ENCODE results near the gene RNU5D-1.

Gene RNU5D-1

DNA sequence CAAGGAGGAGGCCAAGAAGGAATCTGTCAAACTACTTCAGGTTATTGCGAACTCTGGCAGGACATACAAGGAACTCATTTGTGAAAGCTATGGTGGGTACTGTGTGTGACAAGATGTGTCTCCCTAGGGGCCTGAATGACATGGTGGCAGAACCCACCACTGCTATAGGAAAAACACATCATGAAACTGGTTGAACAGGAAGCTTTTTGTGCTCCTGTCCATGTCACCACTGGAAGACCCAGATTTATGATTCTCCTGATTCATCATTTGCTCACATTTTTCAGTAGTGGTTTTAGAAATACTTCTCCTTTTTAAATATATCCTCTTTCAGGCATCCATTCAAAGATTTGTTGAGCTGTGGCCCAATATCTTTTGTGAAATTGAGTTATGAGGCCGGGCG is 32.8 kb downstream of the RNU5D-1 start:
- no peak for DNase-seq (ENCODE audit: low spot score)

- peak; percentile 37 for DNase-seq (ENCODE audit: low spot score)
Observed at GRCh38 chr1:44696789-44697345, 34.1 kb downstream of the RNU5D-1 start.

DNA sequence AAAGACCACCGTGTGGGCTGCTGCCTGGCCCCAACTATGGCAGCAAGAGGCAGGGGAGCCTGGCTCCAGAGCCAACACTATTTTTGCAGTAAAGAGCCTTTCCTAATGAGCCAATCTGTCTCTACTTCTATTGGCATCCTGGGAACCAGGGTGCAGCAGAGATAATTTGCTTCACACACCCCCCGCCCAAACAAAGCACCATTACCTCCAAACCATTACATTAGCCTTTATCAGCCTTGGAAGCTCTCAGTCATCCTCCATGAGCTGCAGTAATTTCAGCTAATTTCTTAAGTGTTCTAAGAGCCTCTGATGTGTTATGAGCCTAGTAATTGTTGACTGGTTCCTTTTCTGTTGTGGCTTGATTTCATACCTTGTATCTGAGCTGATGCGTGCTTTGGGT is 34.9 kb downstream of the RNU5D-1 start:
- no peak for DNase-seq (ENCODE audit: low spot score)

DNA sequence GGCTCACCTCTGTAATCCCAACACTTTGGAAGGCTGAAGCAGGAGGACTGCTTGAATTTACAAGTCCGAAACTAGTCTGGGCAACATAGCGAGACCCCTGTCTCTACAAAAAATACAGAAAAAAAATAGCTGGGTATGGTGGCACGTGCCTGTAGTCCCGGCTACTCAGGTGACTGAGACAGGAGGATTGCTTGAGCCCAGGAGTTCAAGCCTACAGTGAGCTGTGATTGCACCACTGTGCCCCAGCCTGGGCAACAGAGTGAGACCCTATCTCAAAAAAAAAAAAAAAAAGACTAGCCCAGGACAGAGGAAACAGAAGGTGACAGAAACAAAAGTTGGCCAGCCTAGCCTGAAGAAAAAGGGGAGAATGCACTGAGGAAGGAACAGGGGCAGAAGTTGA is 35.3 kb downstream of the RNU5D-1 start:
- no peak for DNase-seq (ENCODE audit: low spot score)

GRCh38 chr1:44694863-44695478 is 36.0 kb downstream of the RNU5D-1 start:
- no peak for DNase-seq (ENCODE audit: low spot score)

DNA sequence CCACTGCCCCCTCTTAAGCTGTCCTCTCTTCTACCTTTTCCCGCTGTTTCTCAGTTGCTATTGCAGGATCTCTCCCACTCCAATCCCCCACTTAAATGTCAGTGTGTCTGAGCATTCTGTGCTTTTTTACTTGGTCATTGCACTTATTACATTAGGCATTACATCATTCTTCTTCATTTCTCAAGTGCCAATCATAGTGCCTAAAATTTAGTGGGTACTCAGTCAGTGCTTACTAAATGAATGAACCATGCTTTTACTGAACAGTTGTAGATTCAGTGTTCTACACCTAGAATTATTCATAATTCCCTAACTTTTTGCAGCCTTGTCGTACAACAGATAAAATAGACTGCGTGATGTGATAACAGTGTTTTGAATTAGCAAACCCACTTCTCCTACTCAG is 37.1 kb downstream of the RNU5D-1 start:
- DNase-seq (ENCODE audit: low spot score), result no peak

GRCh38 chr1:44693159-44693558 is 37.8 kb downstream of the RNU5D-1 start:
- no peak for DNase-seq (ENCODE audit: low spot score)

DNA sequence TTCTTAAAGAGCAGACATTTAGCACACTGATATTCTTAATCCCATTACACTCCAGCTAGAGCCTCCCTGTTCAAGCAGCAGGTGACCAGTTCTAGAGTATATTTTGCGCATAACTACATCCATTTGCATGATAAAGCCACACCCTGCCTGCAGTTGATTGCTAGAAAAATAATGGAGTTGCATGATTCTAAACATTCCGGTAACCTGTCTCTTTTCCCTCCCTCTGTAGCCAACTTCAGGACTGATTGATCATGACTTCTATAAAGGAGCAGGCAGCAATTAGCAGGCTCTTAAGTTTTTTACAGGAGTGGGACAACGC is 41.6 kb downstream of the RNU5D-1 start:
- DNase-seq (ENCODE audit: low spot score), result no peak

- DNase-seq (ENCODE audit: low spot score), result no peak
Observed at GRCh38 chr1:44688760-44689446, 42.1 kb downstream of the RNU5D-1 start.

DNA sequence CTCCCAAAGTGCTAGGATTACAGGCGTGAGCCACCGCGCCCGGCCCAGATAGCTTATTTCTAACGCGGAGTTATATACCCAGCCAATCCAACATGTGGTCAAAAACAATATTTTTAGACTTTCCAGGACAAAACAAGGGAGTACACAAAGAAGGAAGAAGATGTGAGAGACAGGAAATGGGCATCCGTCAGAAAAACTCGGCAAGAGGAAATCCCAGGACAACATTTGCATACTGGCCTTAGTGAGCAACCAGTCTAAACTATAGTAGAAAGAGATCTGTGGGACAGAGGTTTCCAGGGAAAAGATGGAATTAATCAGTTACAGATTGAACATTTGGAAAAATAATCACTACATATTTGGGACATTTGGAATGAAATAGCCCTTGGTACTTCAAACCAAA is 45.1 kb downstream of the RNU5D-1 start:
- DNase-seq (ENCODE audit: low spot score), result no peak

GRCh38 chr1:44685218-44685617 is 45.8 kb downstream of the RNU5D-1 start:
- no peak for DNase-seq (ENCODE audit: low spot score)

DNA sequence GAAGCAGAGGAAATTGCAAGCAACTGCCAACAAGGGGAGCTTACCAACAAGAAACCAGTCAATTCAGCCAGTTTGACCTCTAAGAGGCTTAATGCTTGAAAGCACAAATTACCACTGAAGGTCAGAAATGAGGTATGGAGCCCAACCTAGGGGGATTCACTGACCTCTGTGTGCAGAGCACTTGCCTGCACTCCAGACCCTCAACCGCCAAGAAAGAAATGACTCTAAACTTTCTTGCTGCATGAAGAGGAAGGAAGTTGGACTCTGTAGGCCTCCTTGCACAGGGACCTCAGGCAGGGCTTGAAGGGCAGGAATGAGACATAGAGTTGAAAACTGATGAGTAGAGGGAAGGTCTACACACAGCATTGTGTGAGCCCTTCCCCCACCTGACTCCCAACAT is 46.4 kb downstream of the RNU5D-1 start:
- DNase-seq (ENCODE audit: low spot score), result no peak

DNA sequence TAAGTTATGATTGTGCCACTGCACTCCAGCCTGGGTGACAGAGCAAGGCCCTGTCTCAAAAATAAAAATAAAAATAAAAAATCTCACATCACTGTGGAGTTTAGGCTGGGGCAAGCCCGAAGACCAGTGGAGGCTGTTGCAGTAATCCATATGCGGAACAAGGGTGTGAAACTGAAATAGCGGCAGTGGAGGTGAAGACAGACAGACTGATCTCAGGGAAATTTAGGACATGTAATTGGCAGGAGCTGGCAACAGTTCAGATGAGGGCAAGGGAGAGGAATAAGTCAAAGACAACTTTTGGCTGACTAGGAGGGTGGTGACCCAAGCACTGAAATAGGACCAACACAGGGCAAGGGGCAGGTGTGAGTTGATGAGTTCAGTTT is 48.1 kb downstream of the RNU5D-1 start:
- no peak for DNase-seq (ENCODE audit: low spot score)

DNA sequence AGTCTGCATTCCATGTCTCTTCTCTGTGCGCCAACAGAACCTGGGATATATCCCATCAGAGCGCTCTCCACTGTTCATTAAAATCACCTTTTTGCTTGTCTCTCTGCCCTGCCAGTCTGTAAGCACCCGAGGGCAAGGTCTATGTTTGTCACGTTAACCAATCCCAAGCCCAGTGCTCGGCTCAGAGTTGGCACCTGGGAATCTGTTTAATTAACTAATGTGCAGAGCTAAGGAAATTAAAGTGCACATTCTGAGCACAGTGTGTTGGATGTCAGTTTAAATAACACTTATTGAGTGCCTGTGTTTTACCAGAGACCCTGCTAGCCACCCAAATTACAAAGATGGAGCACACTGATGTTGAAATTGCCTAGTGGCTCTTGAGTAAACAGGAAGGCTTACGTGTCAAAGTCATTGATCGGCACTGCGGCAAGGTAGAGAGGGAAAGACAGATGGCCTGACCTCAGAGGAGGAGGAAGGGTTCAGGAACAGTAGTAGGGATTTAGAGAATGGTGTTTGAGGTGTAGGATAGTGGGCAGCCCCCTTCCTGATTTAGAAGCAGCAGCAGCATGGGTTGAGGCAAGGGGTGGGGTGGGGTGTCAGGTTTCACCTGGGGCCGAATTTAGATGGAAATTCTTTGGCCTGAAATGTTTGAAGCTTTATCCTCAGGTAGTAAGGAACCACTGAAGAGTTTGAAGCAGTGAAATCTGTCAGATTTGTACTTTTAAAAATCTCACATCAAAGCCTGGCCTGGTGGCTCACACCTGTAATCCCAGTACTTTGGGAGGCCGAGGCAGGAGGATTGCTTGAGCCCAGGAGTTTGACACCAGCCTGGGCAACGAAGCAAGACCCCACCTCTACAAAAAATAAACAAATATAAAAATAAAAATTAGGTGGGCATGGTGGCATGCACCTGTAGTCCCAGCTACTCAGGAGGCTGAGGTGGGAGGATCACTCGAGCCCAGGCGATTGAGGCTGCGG is 48.8 kb downstream of the RNU5D-1 start:
- no peak for DNase-seq (ENCODE audit: low spot score)

All from CD4-positive, alpha-beta T cell treated with Interleukin-15 for 4 hours (primary cell).